ENCODE data around the gene PTX4.

PTX4 gene

GRCh38 chr16:1458336-1458976 is 30.3 kb downstream of the PTX4 start:
- no peak overlapping the region for H3K4me3 ChIP-seq (ENCODE audit: low read depth, low read length)
- TF ChIP-seq CTCF (IDR thresholded peaks at IDR 0.05; ENCODE audit: low read depth, low read length, missing control alignments), result no peak
- DNase-seq (ENCODE audit: low read depth), result no peak

- no peak overlapping the region for H3K4me3 ChIP-seq (ENCODE audit: low read depth, low read length)
- DNase-seq (ENCODE audit: low read depth), result no peak
- TF ChIP-seq CTCF (IDR thresholded peaks at IDR 0.05; ENCODE audit: low read depth, low read length, missing control alignments), result no peak
These were observed 31.1 kb downstream of the PTX4 start for GRCh38 chr16:1457489-1458245.

GRCh38 chr16:1456951-1457350 is 31.8 kb downstream of the PTX4 start:
- no peak for DNase-seq (ENCODE audit: low read depth)
- TF ChIP-seq CTCF (IDR thresholded peaks at IDR 0.05; ENCODE audit: low read depth, low read length, missing control alignments), result no peak
- H3K4me3 ChIP-seq (ENCODE audit: low read depth, low read length), result no peak overlapping the region

- DNase-seq (ENCODE audit: low read depth), result no peak
- no peak overlapping the region for H3K4me3 ChIP-seq (ENCODE audit: low read depth, low read length)
- TF ChIP-seq CTCF (IDR thresholded peaks at IDR 0.05; ENCODE audit: low read depth, low read length, missing control alignments), result no peak
These were observed 33.3 kb downstream of the PTX4 start for GRCh38 chr16:1455190-1456171.

DNA sequence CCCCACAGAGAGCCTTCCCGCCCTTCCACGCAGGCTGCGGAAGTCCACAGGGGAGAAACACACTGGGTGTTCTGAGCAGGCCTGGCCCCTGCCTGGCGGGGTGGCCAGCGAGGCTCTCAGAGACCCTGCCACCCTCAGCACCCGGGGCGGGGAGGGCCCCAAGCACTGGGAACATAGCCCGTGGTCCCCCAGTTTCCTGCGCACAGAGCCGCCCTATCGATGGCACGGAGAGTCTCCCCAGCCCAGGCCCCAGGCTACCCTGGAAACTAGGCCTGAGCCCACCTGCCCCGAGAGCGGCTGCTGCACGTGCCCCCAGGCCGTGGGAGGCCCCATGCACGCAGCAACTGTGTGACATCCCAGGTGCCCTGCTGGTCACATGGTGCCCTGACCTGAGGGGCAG is 34.2 kb downstream of the PTX4 start:
- TF ChIP-seq CTCF (IDR thresholded peaks at IDR 0.05; ENCODE audit: low read depth, low read length, missing control alignments), result no peak
- no peak for DNase-seq (ENCODE audit: low read depth)
- no peak overlapping the region for H3K4me3 ChIP-seq (ENCODE audit: low read depth, low read length)

GRCh38 chr16:1453316-1453715 is 35.4 kb downstream of the PTX4 start:
- no peak for TF ChIP-seq CTCF (IDR thresholded peaks at IDR 0.05; ENCODE audit: low read depth, low read length, missing control alignments)
- H3K4me3 ChIP-seq (ENCODE audit: low read depth, low read length), result no peak overlapping the region
- no peak for DNase-seq (ENCODE audit: low read depth)
